ENCODE data around the gene C9orf153. TPM values are rescaled to one million over a fixed set of nuclear protein-coding genes. Genes with fewer than 3 reads are reported as not detected.

Gene C9orf153
- polyA plus RNA-seq, 2 of the 4 experiments (the other 2 are of a cell fraction): 0.06 to 0.08 TPM

Small RNA genes within 50 kb of the gene (small RNA-seq; reads per million reads assigned to genes)
- gene AL137849.1 (0 reads per million in 6 experiments), gene RN7SKP264 (0 reads per million in 6 experiments)

Other genes starting within 250 kb of the C9orf153 start
- gene GOLM1, start 160.1 kb downstream of the C9orf153 start, polyA plus RNA-seq (2011; rRNA removed): 126 and 145 TPM in 2 replicates
- 125 to 160 TPM (median 136 TPM) in 3 replicates for gene GOLM1, start 160.1 kb downstream of the C9orf153 start, polyA plus RNA-seq (2017; fragmentation: RNase III; extraction: RNeasy Plus Mini Kit Qiagen cat#74134 plus additional on column Dnase treatment)
- gene ISCA1, start 22.9 kb upstream of the C9orf153 start, polyA plus RNA-seq (2011; rRNA removed): 48.6 and 58.2 TPM in 2 replicates
- 39.8 to 45.1 TPM (median 42.4 TPM) in 3 replicates for gene ISCA1, start 22.9 kb upstream of the C9orf153 start, polyA plus RNA-seq (2017; fragmentation: RNase III; extraction: RNeasy Plus Mini Kit Qiagen cat#74134 plus additional on column Dnase treatment)
- 26.0 and 27.0 TPM in 2 replicates for gene TUT7, start 94.8 kb upstream of the C9orf153 start, polyA plus RNA-seq (2011; rRNA removed)
- gene TUT7, start 94.8 kb upstream of the C9orf153 start, polyA plus RNA-seq (2017; fragmentation: RNase III; extraction: RNeasy Plus Mini Kit Qiagen cat#74134 plus additional on column Dnase treatment): 12.1 to 12.7 TPM (median 12.4 TPM) in 3 replicates